Stomach smooth muscle (tissue), 2 donors: Measurements from ENCODE around the gene THAP9.
"Not testable (repeated sequence)": the region's sequence is repeated elsewhere in the genome, so short reads cannot be mapped to it uniquely, and the experiment has no call there.

ENCODE experiments used
- H3K27ac ChIP-seq: one replicate; pipeline ENCODE4 v1.7.0; 2013; ENCODE audit warnings: mild to moderate bottlenecking, low read length, inconsistent platforms
- H3K27me3 ChIP-seq, 2 donors: one replicate each; pipeline ENCODE4 v1.7.0; 2013; ENCODE audit warnings: low read length in 2 of 2; ENCODE audit not compliant: insufficient read depth in 2 of 2, control insufficient read depth in 1 of 2
- H3K36me3 ChIP-seq, 2 donors: one replicate each; pipeline ENCODE4 v1.7.0; 2013; ENCODE audit warnings: low read length in 2 of 2; ENCODE audit not compliant: control insufficient read depth in 2 of 2, insufficient read depth in 2 of 2
- H3K4me1 ChIP-seq: one replicate; pipeline ENCODE4 v1.7.0; 2013; ENCODE audit warnings: low read length; ENCODE audit not compliant: control insufficient read depth, insufficient read depth
- H3K4me3 ChIP-seq, 2 donors: one replicate each; pipeline ENCODE4 v1.7.0; 2013; ENCODE audit warnings: low read length in 2 of 2
- H3K9ac ChIP-seq, 2 donors: one replicate each; pipeline ENCODE4 v1.7.0; 2013; ENCODE audit warnings: low read length in 2 of 2, mild to moderate bottlenecking in 1 of 2
- H3K9me3 ChIP-seq, 2 donors: one replicate each; pipeline ENCODE4 v1.7.0; 2013; ENCODE audit warnings: low read length in 2 of 2; ENCODE audit not compliant: control insufficient read depth in 2 of 2
- donor health status: healthy.
- donor health status: Pancreatic carcinoma.

THAP9 gene

GRCh38 chr4:82913968-82914367 lies 13.4 kb downstream of the THAP9 start:
- H3K4me3 ChIP-seq, H3K27ac ChIP-seq, H3K4me1 ChIP-seq, H3K9me3 ChIP-seq, H3K27me3 ChIP-seq, H3K9ac ChIP-seq: not testable (repeated sequence)
- H3K36me3 ChIP-seq, result peaks cover 3 to 10% of the 10 kb centered on the region in 2 donors

DNA sequence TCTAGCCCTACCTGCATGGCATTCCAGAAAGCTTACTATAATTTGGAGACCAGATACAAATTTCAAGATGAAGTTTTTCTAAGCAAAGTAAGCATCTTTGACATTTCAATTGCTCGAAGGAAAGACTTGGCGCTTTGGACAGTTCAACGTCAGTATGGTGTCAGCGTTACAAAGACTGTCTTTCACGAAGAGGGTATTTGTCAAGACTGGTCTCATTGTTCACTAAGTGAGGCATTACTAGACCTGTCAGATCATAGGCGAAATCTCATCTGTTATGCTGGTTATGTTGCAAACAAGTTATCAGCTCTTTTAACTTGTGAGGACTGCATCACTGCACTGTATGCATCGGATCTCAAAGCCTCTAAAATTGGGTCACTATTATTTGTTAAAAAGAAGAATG lies 17.6 kb downstream of the THAP9 start:
- no peak overlapping the region for H3K4me3 ChIP-seq
- no peaks in the 10 kb centered on the region for H3K9me3 ChIP-seq
- peaks cover 0 to 7% of the 10 kb centered on the region in 2 donors for H3K36me3 ChIP-seq
- H3K9ac ChIP-seq, result no peak overlapping the region
- no peaks in the 10 kb centered on the region for H3K4me1 ChIP-seq
- no peaks in the 10 kb centered on the region for H3K27me3 ChIP-seq
- no peak overlapping the region for H3K27ac ChIP-seq

DNA sequence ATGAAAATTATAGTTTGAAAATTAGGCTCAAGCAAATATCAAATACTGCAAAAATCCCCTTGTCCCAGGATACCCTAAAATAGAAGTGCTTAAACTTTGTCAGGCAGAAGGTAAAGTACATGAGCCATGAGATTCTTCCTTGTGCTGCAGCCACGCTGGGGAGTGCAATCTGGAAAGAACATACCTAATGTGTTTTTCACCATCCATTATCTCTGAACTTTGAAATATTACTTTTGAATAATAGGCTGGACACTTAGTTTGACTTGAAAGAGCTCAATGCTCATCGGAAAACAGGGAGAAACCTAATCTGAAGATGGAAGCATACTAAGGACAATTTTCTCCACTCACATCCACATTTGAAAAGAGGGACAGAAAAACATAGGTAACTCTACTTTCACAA lies 18.9 kb downstream of the THAP9 start:
- no peak overlapping the region for H3K9ac ChIP-seq
- H3K4me3 ChIP-seq, result no peak overlapping the region
- H3K27me3 ChIP-seq, result no peaks in the 10 kb centered on the region
- no peak overlapping the region for H3K27ac ChIP-seq
- H3K36me3 ChIP-seq, result peaks cover 0 to 7% of the 10 kb centered on the region in 2 donors
- no peaks in the 10 kb centered on the region for H3K4me1 ChIP-seq
- no peaks in the 10 kb centered on the region for H3K9me3 ChIP-seq

DNA sequence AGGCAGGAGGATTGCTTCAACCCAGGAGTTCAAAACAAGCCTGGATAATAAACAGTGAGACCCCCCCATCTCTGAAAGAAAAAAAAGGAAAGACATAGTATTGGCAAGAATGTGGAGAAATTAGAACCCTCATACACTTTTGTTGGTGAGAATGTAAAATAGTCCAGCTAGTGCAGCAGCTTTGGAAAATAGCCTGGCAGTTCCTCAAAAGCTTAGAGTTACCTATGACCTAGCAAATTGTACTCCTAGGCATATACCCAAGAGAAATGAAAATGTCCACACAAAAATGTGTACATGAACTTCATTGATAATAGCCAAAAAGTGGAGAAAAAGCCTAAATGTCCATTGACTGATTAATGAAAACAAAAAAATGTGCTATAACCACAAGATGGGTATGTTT lies 21.3 kb downstream of the THAP9 start:
- H3K27ac ChIP-seq, result no peak overlapping the region
- H3K27me3 ChIP-seq, result no peaks in the 10 kb centered on the region
- H3K9ac ChIP-seq, result no peak overlapping the region
- peaks cover 0 to 7% of the 10 kb centered on the region in 2 donors for H3K36me3 ChIP-seq
- no peak overlapping the region for H3K4me3 ChIP-seq
- no peaks in the 10 kb centered on the region for H3K4me1 ChIP-seq
- H3K9me3 ChIP-seq, result no peaks in the 10 kb centered on the region

DNA sequence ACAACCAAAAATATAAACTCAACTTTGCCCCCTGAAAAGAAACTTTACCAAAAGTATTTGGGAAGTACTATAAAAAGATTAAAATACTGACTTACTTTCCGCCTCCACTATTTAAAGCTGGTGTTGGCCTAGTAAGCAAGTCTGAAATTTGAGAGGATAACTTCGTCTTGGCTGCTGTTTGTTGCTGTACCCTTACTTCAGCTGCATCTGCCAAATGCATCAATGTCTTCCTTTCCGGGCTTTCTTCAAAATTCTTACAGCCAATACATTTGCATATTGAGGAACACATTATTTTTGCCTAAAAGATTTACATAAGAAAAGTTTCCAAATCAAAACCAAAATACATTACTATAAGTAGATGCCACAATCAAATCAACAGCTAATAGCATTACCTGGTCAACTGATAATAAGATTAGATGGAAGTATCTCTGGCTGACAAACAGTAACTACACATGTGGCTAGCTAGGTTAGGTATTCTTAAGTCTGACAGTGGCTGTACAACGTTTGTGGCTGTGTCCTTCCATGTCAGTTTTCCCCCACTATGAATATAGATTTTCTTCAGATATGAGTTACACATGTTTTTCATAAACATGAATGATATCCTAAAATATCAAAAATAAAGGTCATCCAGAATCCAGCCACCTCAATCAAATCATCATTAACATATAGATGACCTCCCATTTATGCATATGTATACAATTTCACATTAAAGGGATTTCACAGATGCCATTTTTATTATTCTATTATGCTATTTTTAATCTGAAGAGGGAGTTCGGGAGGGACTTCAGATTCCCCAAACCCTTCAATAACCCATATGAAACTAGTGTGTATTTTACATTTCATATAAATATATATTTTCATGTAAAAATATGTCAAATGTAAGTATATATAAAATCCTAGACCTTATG lies 30.6 kb downstream of the THAP9 start:
- no peak overlapping the region for H3K9ac ChIP-seq

GRCh38 chr4:82934441-82934840 lies 33.9 kb downstream of the THAP9 start:
- Histone ChIP-seq H3K4me3 (no peak overlapping the region), H3K9ac (no peak overlapping the region), H3K4me1 (no peaks in the 10 kb centered on the region), H3K27me3 (no peaks in the 10 kb centered on the region), H3K9me3 (no peaks in the 10 kb centered on the region), H3K27ac (no peak overlapping the region), H3K36me3 (peaks cover 14 to 30% of the 10 kb centered on the region in 2 donors)

More for the DNA sequence above, 30.6 kb downstream of the THAP9 start:
- Histone ChIP-seq H3K27me3 (no peaks in the 10 kb centered on the region), H3K27ac (no peak overlapping the region), H3K4me1 (no peaks in the 10 kb centered on the region), H3K9me3 (no peaks in the 10 kb centered on the region), H3K36me3 (peaks cover 6 to 12% of the 10 kb centered on the region in 2 donors), H3K4me3 (no peak overlapping the region)

- Histone ChIP-seq H3K27me3 (no peaks in the 10 kb centered on the region), H3K9me3 (no peaks in the 10 kb centered on the region), H3K9ac (no peak overlapping the region), H3K4me3 (no peak overlapping the region), H3K27ac (no peak overlapping the region), H3K4me1 (no peaks in the 10 kb centered on the region), H3K36me3 (peaks cover 14 to 39% of the 10 kb centered on the region in 2 donors)
Observed at GRCh38 chr4:82939414-82939813, 38.9 kb downstream of the THAP9 start.

- Histone ChIP-seq H3K4me3 (no peak overlapping the region), H3K27me3 (no peaks in the 10 kb centered on the region), H3K9ac (no peak overlapping the region), H3K9me3 (no peaks in the 10 kb centered on the region), H3K27ac (no peak overlapping the region), H3K36me3 (peaks cover 0 to 3% of the 10 kb centered on the region in 2 donors), H3K4me1 (no peaks in the 10 kb centered on the region)
Observed at GRCh38 chr4:82947498-82947897, 47.0 kb downstream of the THAP9 start.

- no peaks in the 10 kb centered on the region for H3K4me1 ChIP-seq
- peaks cover 0 to 2% of the 10 kb centered on the region in 2 donors for H3K36me3 ChIP-seq
- no peaks in the 10 kb centered on the region for H3K9me3 ChIP-seq
- H3K4me3 ChIP-seq, result no peak overlapping the region
- no peak overlapping the region for H3K9ac ChIP-seq
- no peak overlapping the region for H3K27ac ChIP-seq
- H3K27me3 ChIP-seq, result no peaks in the 10 kb centered on the region
Observed at GRCh38 chr4:82948647-82949204, 48.2 kb downstream of the THAP9 start.

DNA sequence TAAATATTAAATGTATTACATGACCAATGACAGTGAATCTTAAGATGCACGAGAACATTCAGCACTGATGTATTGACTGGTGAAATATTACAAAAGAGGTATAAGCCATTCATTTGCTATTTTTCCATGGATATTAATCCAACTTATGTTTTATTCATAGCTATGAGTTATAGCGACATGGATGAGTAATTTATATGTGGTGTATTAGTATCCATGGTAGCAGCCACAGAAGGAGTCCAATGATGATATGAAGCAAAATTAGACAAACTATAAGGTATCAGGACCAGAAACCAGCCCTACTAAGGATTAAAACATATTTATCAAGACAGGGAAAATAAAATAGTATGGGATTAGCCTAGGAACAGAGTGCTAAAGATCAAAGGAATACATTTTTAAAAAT lies 50.7 kb downstream of the THAP9 start:
- Histone ChIP-seq H3K4me3 (no peak overlapping the region), H3K27me3 (no peaks in the 10 kb centered on the region), H3K9me3 (no peaks in the 10 kb centered on the region), H3K36me3 (no peaks in the 10 kb centered on the region), H3K9ac (no peak overlapping the region), H3K4me1 (no peaks in the 10 kb centered on the region), H3K27ac (no peak overlapping the region)

DNA sequence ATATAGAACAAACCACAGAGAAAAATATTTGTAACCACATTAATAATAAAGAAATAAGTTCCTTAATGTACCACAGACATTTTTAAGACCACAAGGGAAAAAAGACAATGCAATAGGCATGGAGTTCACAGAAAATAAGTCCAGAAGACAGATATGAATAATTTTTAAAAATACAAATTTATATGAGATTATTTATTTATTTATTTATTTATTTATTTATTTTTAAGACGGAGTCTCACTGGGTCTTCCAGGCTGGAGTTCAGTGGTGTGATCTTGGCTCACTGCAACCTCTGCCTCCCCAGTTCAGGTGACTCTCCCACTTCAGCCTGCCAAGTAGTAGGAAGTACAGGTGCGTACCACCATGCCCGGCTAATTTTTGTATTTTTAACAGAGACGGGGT lies 53.7 kb downstream of the THAP9 start:
- no peak overlapping the region for H3K4me3 ChIP-seq
- no peaks in the 10 kb centered on the region for H3K4me1 ChIP-seq
- no peak overlapping the region for H3K9ac ChIP-seq
- no peaks in the 10 kb centered on the region for H3K9me3 ChIP-seq
- no peaks in the 10 kb centered on the region for H3K27me3 ChIP-seq
- H3K27ac ChIP-seq, result no peak overlapping the region
- peaks cover 0 to 3% of the 10 kb centered on the region in 2 donors for H3K36me3 ChIP-seq
